ENCODE data around the gene MLH3.

The MLH3 gene

GRCh38 chr14:74965486-74966153, 85.6 kb downstream of the MLH3 start:
- no peak for DNase-seq (ENCODE audit: low spot score)

GRCh38 chr14:74964787-74965485, 86.3 kb downstream of the MLH3 start:
- DNase-seq (ENCODE audit: low spot score): no peak

Data from globus pallidus (tissue), 1 donor.